ENCODE data around the gene ORC6. TPM values are rescaled to one million over a fixed set of nuclear protein-coding genes. Genes with fewer than 3 reads are reported as not detected.

The ORC6 gene
- total and polyA plus RNA-seq, 9 of the 15 experiments (the other 6 are each of a cell fraction or from before 2014, with no cell fraction given): 18.7 to 71.4 (median 47.0) TPM

DNA sequence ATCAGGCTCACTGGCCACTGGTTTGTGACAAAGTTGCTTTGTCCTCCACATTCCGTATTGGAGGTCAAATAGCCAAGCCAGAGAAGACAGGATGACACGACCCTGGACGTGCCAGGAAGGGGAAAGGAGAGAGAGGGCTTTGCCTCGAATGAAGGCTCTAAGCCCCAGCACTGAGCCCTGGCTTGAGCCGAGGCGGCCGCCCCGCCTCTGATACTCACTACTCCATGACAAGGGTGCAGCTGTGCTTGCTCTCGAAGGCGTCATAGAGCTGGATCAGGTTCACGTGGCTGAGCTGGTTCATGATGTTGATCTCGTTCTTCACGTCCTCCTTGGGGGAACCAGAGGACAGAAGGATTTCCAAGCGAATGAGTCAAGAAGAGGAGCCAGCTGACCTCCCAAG is 39.3 kb downstream of the ORC6 start (continued):
- no peak for TF ChIP-seq MGA (IDR thresholded peaks at IDR 0.05)
